DND-41 (cell line): Measurements from ENCODE around the gene KRTAP12-1.

Experiments
- CTCF ChIP-seq: IDR thresholded peaks from 2 replicates; pipeline ENCODE4 v1.5.1; 2012; ENCODE audit warnings: borderline replicate concordance, low read length, moderate library complexity, mild to moderate bottlenecking; ENCODE audit not compliant: poor library complexity, severe bottlenecking; ENCODE audit errors: extremely low read depth
- EZH2 ChIP-seq: IDR thresholded peaks from 3 replicates; pipeline ENCODE4 v1.6.1; 2012; ENCODE audit warnings: borderline replicate concordance, low read depth, mild to moderate bottlenecking, moderate library complexity, low read length, inconsistent platforms; ENCODE audit not compliant: severe bottlenecking

DNA sequence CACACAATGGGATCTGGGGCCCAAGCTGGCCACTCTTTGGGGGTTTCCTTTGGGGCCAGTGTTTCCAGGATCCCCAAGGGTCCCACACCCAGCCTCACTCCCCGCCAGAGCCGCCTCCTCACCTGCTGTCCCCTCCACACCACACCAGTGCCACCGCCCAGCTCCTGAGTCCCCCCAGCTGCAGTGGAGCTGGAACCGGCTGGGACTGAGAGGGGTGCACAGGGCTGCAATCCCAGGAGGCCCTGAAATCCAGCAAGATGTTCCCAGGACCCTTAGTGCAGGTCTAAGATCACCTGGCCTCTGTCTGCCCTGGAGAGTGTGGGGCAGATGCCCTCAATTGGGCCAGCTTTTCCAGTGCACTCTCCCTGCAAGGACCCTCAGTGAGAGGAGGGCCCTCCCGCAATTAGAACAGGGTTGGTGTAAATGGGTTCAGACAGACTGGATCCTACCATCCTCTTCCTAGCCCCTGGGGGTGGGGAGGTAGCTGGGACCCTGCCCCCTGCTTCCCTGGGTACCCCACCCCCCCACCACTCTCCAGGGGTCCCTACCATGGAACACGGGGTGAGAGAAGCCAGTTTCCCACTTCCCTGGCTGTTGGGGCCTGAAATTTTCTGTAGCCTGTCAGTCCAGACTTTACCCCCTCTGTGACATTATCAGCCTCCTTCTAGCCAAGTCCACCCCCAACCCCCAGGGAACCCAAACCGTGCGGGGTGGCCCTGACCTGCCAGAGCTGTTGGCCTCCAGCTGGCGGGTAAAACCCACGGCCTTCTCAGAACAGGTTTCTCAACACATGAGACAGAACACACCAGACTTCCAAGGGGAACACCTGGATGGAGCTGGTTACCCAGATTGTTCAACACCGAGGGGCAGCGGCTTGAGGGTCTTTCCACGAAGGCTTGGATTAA, 22.0 kb upstream of the KRTAP12-1 start:
- TF ChIP-seq CTCF (no peak), EZH2 (no peak)
